GM19025 (cell line): ENCODE data around the gene GDAP2.

Experiments
- ATAC-seq: cut with Tn5 transposase; IDR thresholded peaks from one replicate; pipeline ENCODE4 v1.9.1; 2021; ENCODE audit warnings: mild to moderate bottlenecking, low read depth, moderate library complexity; ENCODE audit not compliant: unreplicated experiment

GDAP2 gene

DNA sequence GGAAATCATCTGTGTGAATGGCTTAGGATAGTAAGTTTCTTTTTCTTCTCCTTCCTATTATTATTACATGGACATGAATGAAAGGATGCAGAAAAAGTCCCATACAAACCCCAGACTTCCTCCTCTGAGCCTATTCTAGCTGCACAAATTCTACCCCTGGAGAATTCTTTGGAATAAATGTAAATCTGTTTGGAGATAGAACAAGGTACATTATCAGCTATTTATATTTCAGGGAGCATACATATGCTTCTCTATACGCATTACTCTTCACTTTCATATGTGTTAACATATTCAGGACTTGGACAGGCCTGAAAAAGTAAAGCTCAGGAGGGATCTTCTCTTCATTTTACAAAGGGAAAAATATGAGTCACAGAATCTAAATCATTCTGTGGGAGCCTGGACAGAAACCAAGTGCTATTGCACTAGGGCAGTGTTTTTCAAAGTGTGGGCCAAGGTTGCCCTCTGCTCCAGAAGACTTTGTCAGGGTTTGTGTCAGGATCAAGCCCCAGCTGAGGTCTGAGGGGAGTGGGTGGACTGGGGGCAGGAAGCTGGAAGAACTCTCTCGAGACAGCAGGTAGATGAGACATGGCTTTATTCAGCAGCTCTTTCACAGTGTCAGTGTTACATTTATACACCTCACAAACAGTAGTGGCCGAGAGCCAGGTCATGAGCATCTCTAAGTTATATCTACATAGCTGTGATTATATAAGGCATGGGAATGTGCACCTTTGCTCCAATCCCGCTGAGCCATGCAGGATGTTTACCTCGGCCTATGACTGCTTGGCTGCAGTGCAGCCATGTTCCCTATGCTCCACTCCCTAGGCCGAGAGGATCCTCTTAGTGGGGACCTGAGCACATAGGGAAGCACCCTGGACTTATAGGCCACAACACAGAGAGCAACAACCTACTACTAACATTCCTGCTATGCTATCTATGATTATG lies 114.3 kb downstream of the GDAP2 start:
- ATAC-seq = no peak
